Left cardiac atrium (tissue), 4 donors: ENCODE measurements around the gene SLC27A1. TPM values are rescaled to one million over a fixed set of nuclear protein-coding genes. Genes with fewer than 3 reads are reported as not detected.
"Not testable (repeated sequence)": the region's sequence is repeated elsewhere in the genome, so short reads cannot be mapped to it uniquely, and the experiment has no call there.

ENCODE experiments used
- ATAC-seq, 2 donors: fragments of 200-7000 bp; cut with Tn5 transposase; one replicate each; pipeline ENCODE4 v1.9.1; 2020; ENCODE audit warnings: mild to moderate bottlenecking in 2 of 2, moderate library complexity in 2 of 2
- DNase-seq: peaks from one replicate; pipeline ENCODE4 v3.0.0-alpha.2; 2020
- intact Hi-C, 2 donors: fragments of 100-400 bp; cut with DNase I; formaldehyde crosslinking; loops; one replicate each; pipeline versions ENCODE4 v1.14.1 to v1.15.1; 2022 to 2023
- total RNA-seq, 2 donors: library from RNA; stranded (reverse); fragmentation: NEBNext Ultra II Directional; extraction: Animal tissue kit (Norgen Biotek cat#: 25700); gene quantifications; one replicate each; pipeline ENCODE4 v1.2.1, GENCODE V29; 2021
- donor health status: DM: no; HTN: yes; CAD: no.
- donor health status: DM: no; HTN: yes; CAD: no; lungs with severe emphysema.
- donor health status: DM: yes; HTN: yes; CAD: no.
- donor health status: Dilated cardiomyopathy.

Gene SLC27A1
- total RNA-seq, 2 donors from 2014 or later: 33.4 to 55.1 TPM

GRCh38 chr19:17479325-17479791, 9.0 kb downstream of the SLC27A1 start:
- ATAC-seq (no peak), DNase-seq (no peak)
- intact Hi-C loops: no loop called here

GRCh38 chr19:17481986-17482385, 11.7 kb downstream of the SLC27A1 start:
- intact Hi-C loops: no loop called here
- ATAC-seq (no peak), DNase-seq (no peak)

GRCh38 chr19:17482877-17483604, 12.7 kb downstream of the SLC27A1 start:
- DNase-seq: no peak
- no peak for ATAC-seq
- intact Hi-C loops: no loop called here

GRCh38 chr19:17483605-17484002, 13.3 kb downstream of the SLC27A1 start:
- no peak for DNase-seq
- no peak for ATAC-seq
- intact Hi-C loops: no loop called here

DNA sequence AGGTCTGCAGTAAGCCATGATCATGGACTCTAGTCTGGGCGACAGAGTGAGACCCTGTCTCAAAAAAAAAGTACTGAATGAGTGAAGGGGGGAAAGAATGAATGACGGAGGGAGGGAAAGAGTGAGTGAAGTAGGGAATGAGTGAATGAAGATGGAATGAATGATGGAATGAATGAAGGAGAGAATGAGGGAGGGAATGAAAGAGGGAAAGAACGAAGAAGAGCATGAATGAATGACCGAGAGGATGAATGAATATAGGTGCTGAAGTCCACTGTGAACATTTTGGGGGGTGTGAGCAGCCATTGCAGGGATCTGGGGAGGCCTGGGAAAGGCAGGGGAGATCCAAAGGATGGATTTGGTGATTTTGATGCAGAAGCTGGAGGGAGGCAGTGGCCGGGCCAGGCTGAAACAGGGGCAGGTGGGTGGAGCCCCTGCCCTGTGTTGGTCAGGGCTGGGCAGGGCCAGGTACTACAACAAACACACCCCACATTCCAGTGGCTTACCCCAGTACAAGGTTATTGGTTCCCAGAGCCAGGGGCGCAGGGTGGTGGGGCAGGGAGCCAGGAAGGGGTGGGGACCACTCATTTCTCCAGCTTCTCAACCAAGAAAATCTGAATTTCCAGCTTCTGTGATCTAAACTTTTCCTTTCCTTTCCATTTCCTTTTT, 14.3 kb downstream of the SLC27A1 start:
- intact Hi-C loops: no loop called here
- DNase-seq (no peak), ATAC-seq (no peak)

DNA sequence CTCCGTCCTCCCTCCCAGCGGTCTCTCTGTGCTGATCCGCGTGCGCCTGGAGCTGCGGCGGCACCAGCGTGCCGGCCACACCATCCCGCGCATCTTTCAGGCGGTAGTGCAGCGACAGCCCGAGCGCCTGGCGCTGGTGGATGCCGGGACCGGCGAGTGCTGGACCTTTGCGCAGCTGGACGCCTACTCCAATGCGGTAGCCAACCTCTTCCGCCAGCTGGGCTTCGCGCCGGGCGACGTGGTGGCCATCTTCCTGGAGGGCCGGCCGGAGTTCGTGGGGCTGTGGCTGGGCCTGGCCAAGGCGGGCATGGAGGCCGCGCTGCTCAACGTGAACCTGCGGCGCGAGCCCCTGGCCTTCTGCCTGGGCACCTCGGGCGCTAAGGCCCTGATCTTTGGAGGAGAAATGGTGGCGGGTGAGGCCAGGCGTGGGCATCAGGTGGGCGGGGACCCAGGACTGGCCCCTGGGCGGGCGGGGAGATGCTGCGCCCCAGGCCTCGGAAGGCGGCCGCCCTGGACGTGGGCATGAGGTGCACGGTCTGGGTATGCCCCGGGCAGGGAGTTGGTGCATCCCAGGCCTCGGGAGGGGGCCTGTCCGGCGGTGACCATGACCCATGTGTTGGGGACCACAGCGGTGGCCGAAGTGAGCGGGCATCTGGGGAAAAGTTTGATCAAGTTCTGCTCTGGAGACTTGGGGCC, 16.4 kb downstream of the SLC27A1 start:
- intact Hi-C loops: no loop called here
- no peak for DNase-seq
- no peak for ATAC-seq

DNA sequence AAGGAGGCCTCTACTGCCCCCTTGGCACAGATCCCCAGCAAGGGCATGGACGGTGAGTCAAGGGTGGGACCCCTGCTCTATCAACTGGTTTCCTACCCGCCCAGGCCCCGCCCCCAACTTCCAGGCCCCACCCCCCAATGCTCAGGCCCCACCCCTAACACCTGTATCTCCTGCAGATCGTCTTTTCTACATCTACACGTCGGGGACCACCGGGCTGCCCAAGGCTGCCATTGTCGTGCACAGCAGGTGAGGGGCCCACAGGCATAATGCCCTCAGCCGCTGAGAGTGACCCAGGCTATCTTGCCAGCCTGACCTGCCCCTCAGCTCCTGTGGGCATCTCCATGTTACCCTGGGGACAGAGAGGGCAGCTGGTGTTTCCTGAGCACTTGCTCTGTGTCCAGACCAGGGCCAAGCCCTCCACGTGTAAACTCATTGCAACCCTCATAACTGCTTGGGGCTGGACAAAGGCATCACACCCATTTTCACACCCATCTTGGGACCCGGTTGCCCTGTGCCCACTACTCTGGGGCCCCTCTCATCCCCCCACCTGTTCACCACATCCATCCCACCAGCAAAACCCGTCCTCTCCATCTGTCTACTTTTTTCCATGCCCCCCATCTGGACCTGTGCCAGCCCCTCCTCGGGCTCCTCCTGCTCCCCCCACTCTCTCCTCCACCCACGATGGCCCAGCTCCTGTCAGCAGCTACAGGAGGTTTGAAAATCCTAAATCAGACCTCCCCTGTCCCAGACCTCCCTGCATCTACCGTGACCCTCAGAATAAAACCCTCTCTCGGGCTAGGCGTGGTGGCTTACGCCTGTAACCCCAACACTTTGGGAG, 17.2 kb downstream of the SLC27A1 start:
- DNase-seq: no peak
- ATAC-seq: no peak
- intact Hi-C loops: no loop called here

DNA sequence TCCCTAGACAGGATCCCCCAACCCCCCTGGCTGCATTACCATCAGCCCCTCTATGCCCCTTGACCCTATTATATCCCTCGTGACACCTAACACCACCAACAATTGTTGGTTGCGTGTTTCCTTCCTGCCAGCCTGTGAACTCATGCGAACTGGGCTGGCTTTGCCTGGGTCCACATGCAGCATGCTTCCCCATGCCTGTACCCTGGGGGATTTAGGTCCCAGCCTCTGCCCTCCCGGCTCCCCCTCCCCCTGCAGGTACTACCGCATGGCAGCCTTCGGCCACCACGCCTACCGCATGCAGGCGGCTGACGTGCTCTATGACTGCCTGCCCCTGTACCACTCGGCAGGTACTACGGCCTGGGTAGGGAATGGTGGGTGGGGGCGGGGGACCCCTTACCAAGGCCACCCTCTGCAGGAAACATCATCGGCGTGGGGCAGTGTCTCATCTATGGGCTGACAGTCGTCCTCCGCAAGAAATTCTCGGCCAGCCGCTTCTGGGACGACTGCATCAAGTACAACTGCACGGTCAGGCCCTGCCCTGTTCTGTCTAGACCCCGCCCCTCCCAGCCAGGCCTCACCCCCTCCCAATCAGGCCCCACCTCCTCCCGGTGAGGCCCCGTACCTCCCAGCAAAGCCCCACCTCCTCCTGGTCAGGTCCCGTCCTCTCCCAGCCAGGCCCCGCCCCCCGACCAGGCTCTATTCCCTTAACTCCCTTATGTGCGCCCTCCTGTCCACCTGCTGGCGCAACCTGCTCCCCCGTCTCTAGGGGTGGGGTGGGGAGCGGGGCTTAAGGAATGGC, 18.5 kb downstream of the SLC27A1 start:
- peak; percentile 81 for DNase-seq
- ATAC-seq: peak; percentile 84 to 94
- intact Hi-C loops: no loop called here

DNA sequence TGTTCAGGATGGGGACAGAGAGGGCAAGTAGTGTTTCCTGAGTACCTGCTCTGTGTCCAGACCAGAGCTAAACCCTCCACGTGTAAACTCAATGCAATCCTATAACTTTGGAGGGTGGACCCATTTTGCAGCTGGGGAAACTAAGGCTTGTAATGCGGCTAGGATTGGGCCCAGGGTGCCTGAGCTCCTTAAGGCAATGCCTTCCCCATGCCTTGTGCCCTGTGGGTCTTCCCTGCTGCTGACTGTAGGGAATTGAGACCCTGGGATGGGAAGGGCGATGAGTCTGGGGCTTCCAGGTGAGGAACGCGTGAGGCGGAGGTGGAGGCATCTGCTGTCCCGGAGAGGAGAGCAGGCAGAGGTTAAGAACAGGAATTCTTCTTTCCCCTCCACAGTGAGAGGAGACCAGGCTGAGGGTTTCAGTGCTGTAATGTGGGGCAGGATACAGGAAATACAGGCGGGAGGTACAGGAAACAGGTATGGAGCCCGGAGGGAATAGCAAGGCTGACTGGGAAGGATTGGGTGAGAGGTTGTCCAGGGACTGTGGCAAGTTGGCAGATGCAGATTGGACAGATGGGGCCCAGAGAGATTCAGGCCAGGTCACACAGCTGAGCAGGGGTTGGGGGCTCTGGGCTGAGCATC, 19.2 kb downstream of the SLC27A1 start:
- ATAC-seq (no peak), DNase-seq (no peak)
- intact Hi-C loops: no loop called here

DNA sequence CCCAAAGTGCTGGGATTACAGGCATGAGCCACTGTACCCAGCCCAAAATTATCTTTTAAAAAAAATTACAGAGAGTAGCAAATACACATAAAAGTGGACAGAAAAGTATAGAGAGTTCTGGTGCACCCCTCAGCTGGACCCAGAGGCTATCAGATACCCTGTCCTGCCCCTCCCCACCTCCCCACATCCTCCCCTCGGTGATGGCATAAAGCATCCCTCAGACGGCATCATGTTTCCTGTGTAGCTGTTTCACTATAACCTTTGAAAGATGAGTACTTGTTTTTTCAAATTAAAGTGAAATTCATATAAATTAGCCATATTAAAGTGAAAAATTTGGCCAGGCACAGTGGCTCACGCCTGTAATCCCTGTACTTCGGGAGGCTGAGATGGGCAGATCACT, 20.1 kb downstream of the SLC27A1 start:
- no peak for DNase-seq
- no peak for ATAC-seq
- intact Hi-C loops: no loop called here

- intact Hi-C loops: no loop called here
- DNase-seq: no peak
- no peak for ATAC-seq
Observed at GRCh38 chr19:17491287-17491686, 21.0 kb downstream of the SLC27A1 start.

DNA sequence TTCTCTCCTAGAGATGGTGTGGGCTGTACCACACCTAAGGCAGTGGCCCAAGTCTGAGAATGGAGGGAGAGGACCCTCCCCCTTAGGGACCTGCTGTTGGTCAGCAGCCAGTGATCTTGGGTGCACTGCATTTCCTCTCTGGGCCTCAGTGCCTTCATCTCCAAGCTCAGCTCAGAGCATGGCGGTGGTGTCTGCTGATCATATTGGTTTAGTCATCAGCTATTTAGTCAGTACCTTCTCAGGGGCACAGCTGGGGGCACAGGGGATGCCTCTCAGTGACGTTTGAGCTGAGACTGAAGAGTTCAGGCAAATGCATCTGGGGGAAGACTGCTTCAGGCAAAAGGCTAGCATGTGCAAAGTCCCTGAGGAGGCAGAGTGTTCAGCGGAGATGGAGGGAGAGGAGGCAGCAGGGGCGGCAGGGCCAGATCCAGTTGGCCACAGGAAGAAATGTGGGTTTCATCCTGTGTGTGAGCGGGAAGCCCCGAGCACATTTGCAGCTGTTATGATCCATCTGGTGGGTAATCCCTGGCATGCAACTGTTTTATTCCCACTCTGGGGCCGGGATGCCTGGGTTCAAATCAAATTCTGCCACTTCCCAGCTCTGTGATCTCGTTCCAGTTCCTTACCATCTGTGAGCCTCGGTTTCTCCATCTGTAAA, 25.4 kb downstream of the SLC27A1 start:
- DNase-seq (no peak), ATAC-seq (no peak)
- intact Hi-C loops: no loop called here

DNA sequence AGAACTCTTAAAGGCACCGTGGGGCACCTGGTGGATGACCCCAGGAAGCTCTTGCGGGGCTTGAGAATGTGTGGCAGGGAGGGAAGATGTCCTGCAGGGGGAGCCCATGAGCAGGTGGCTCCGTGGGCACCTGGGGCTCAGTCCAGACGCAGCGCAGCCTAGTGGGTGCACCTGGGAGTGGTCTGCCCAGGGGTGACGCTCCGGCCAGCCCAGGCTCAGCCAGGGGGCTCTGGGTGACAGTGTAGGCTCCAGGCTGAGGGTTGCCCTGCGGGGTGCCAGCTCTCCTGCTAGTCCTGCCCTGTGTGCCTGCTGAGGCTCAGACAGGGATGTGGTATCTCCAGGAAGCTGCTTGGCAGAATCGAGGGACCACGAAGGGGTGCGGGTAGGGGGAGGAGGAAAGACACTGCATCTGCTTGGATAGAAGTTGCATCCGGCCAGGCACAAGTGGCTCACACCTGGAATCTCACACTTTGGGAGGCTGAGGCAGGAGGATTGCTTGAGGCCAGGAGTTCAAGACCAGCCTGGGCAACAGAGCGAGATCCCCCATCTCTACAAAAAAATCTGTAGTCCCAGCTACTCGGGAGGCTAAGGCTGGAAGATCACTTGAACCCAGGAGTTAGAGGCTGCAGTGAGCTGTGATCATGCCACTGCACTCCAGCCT, 26.1 kb downstream of the SLC27A1 start:
- ATAC-seq: peak; percentile 69 to 71

GRCh38 chr19:17497149-17497798, 26.9 kb downstream of the SLC27A1 start:
- DNase-seq: no peak
- intact Hi-C loops: no loop called here
- ATAC-seq: no peak

More for the DNA sequence above, 26.1 kb downstream of the SLC27A1 start:
- intact Hi-C loops: no loop called here
- DNase-seq: peak; percentile 77

GRCh38 chr19:17499025-17499424, 28.7 kb downstream of the SLC27A1 start:
- DNase-seq, intact Hi-C loops, ATAC-seq: not testable (repeated sequence)

GRCh38 chr19:17499648-17500446, 29.5 kb downstream of the SLC27A1 start:
- ATAC-seq (peak; percentile 40 to 42), DNase-seq (no peak)
- intact Hi-C loops: no loop called here
